Smooth muscle cell of the pulmonary artery (primary cell): ENCODE results near the gene FUNDC1. TPM values are rescaled to one million over a fixed set of nuclear protein-coding genes. Genes with fewer than 3 reads are reported as not detected.

ENCODE experiments used
- total RNA-seq: library from RNA; depleted of rRNA; stranded (reverse); fragments of >200 nt; gene quantifications from 2 replicates; pipeline ENCODE4 v1.2.3, GENCODE V29; 2014

FUNDC1 gene
- total RNA-seq: 6.3 and 10.1 TPM in 2 replicates

GRCh38 chrX:44542567-44543325 lies at the start of gene FUNDC1:
FUNDC1 (minus strand) TSS chrX:44542859; CDS start chrX:44542832, 27 bp downstream.

Other genes starting within 250 kb of the FUNDC1 start
- gene EFHC2, start 199.2 kb downstream of the FUNDC1 start, total RNA-seq: 0.07 and 0.13 TPM in 2 replicates